ENCODE data around the gene UBC.
A peak's percentile ranks its signal among the peaks of the same experiment; 100 is the strongest.
"Not testable (repeated sequence)": the region's sequence is repeated elsewhere in the genome, so short reads cannot be mapped to it uniquely, and the experiment has no call there.

UBC gene

GRCh38 chr12:124913474-124914391, 717 bp downstream of the UBC start:
- Histone ChIP-seq H4K20me1 (peaks cover 52 to 55% (median 54%) of the 10 kb centered on the region in 11 experiments), H3K27me3 (no peaks in the 10 kb centered on the region), H3K27ac (peak overlapping the region; percentile 99 to 100 (median 100)), H3K36me3 (peaks cover 31 to 39% (median 34%) of the 10 kb centered on the region in 11 experiments), H3K4me2 (peak overlapping the region; percentile 85 to 97 (median 93)), H3K4me1 (peaks cover 44 to 66% (median 56%) of the 10 kb centered on the region in 10 experiments), H3K4me3 (peak overlapping the region; percentile 76 to 99 (median 92)), H3K9me3 (replicated peaks in 1 of 11) (no peaks in the 10 kb centered on the region), H3K9ac (peak overlapping the region; percentile 97 to 100 (median 99))
- TF ChIP-seq Cebpa-rat (IDR thresholded peaks at IDR 0.05): no peak

DNA sequence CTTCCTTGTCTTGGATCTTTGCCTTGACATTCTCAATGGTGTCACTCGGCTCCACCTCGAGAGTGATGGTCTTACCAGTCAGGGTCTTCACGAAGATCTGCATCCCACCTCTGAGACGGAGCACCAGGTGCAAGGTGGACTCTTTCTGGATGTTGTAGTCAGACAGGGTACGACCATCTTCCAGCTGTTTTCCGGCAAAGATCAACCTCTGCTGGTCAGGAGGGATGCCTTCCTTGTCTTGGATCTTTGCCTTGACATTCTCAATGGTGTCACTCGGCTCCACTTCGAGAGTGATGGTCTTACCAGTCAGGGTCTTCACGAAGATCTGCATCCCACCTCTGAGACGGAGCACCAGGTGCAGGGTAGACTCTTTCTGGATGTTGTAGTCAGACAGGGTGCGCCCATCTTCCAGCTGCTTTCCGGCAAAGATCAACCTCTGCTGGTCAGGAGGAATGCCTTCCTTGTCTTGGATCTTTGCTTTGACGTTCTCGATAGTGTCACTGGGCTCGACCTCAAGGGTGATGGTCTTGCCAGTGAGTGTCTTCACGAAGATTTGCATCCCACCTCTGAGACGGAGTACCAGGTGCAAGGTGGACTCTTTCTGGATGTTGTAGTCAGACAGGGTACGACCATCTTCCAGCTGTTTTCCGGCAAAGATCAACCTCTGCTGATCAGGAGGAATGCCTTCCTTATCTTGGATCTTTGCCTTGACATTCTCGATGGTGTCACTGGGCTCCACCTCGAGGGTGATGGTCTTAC, 1.7 kb downstream of the UBC start:
- peak overlapping the region; percentile 85 to 97 (median 93) for H3K4me2 ChIP-seq
- H3K4me3 ChIP-seq: peak overlapping the region; percentile 76 to 99 (median 92)
- H3K9me3 ChIP-seq (replicated peaks in 1 of 11); H3K27me3 ChIP-seq: not testable (repeated sequence)
- H3K36me3 ChIP-seq: peaks cover 31 to 39% (median 34%) of the 10 kb centered on the region in 11 experiments
- peak overlapping the region in 10 of 11 experiments; percentile 97 to 100 (median 99); a peak in 16 of 22 replicates for H3K9ac ChIP-seq
- H3K27ac ChIP-seq: peak overlapping the region in 1 of 11 experiments; percentile 100; a peak in 1 of 22 replicates
- H3K4me1 ChIP-seq: peaks cover 35 to 56% (median 46%) of the 10 kb centered on the region in 10 experiments
- peaks cover 56 to 65% (median 62%) of the 10 kb centered on the region in 11 experiments for H4K20me1 ChIP-seq

DNA sequence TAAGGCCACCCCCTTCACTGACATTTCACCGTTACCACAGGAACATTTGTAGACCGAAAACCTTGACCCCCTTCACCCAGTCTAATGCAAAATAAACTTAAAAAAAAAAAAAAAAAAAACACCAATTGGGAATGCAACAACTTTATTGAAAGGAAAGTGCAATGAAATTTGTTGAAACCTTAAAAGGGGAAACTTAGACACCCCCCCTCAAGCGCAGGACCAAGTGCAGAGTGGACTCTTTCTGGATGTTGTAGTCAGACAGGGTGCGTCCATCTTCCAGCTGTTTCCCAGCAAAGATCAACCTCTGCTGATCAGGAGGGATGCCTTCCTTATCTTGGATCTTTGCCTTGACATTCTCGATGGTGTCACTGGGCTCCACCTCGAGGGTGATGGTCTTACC, 2.9 kb downstream of the UBC start:
- H3K9me3 ChIP-seq (replicated peaks in 1 of 11); H3K27ac ChIP-seq; H3K27me3 ChIP-seq: not testable (repeated sequence)
- Histone ChIP-seq H3K4me3 (peak overlapping the region in 9 of 10 experiments; percentile 4 to 54 (median 37); a peak in 14 of 20 replicates), H3K4me2 (peak overlapping the region; percentile 34 to 96 (median 62)), H3K36me3 (peaks cover 31 to 39% (median 34%) of the 10 kb centered on the region in 11 experiments), H3K9ac (peak overlapping the region in 7 of 11 experiments; percentile 5 to 71 (median 40); a peak in 7 of 22 replicates), H3K4me1 (peaks cover 31 to 51% (median 43%) of the 10 kb centered on the region in 10 experiments), H4K20me1 (peaks cover 56 to 70% (median 63%) of the 10 kb centered on the region in 11 experiments)

GRCh38 chr12:124910561-124911478, 3.6 kb downstream of the UBC start:
- H4K20me1 ChIP-seq: peaks cover 56 to 70% (median 63%) of the 10 kb centered on the region in 11 experiments
- H3K27ac ChIP-seq: no peak overlapping the region
- no peaks in the 10 kb centered on the region for H3K9me3 ChIP-seq (replicated peaks in 1 of 11)
- H3K4me1 ChIP-seq: peaks cover 32 to 51% (median 41%) of the 10 kb centered on the region in 10 experiments
- no peak for TF ChIP-seq Cebpa-rat (IDR thresholded peaks at IDR 0.05)
- H3K36me3 ChIP-seq: peaks cover 31 to 39% (median 34%) of the 10 kb centered on the region in 11 experiments
- peak overlapping the region in 7 of 11 experiments; percentile 5 to 71 (median 40); a peak in 7 of 22 replicates for H3K9ac ChIP-seq
- peak overlapping the region; percentile 4 to 54 (median 31); a peak in 15 of 20 replicates for H3K4me3 ChIP-seq
- peak overlapping the region; percentile 34 to 96 (median 62) for H3K4me2 ChIP-seq
- no peaks in the 10 kb centered on the region for H3K27me3 ChIP-seq

DNA sequence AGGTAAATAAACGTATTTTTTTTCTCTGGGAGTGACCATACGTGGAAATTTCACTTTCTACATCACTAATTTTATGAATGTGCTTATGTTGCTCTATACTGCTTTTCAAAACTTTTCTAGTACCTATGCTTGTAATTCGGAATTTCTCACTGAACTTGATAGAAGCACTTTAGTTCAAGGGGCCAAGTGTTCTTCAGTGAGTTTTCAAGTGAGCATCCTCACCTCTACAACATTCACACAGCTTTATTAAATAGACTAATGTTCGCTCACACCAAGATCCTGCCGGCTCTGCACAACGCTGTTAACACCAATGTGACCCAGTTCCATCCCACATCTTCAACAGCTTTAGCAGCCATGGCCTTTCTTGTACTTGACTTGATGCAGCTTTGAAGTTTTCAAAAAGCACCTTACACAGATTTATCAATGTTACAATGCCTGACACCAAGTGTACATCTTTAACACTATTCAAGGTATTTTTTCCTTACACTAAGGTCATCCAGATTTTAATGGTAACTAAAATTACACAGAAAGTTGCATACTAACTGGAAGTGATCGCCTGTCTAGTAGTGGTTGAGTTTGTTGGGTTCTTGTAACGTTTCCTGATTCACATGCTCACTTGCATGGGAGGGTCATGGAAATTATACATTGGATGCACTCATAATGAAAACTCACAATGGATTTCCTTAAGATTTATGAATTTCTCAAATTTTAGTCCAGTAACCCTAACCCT, 4.5 kb downstream of the UBC start:
- Histone ChIP-seq H3K27me3 (no peaks in the 10 kb centered on the region), H3K4me3 (peak overlapping the region in 3 of 10 experiments; percentile 24 to 54 (median 52); a peak in 2 of 20 replicates), H3K9ac (peak overlapping the region in 2 of 11 experiments; percentile 52 to 71; a peak in 2 of 22 replicates), H4K20me1 (peaks cover 59 to 70% (median 63%) of the 10 kb centered on the region in 11 experiments), H3K27ac (no peak overlapping the region), H3K36me3 (peaks cover 31 to 39% (median 34%) of the 10 kb centered on the region in 11 experiments), H3K4me2 (peak overlapping the region in 9 of 11 experiments; percentile 34 to 96 (median 62); a peak in 11 of 22 replicates), H3K9me3 (replicated peaks in 1 of 11) (no peaks in the 10 kb centered on the region), H3K4me1 (peaks cover 30 to 50% (median 39%) of the 10 kb centered on the region in 10 experiments)
- no peak for TF ChIP-seq Cebpa-rat (IDR thresholded peaks at IDR 0.05)

- Histone ChIP-seq H3K27ac (no peak overlapping the region), H3K9ac (no peak overlapping the region), H3K4me2 (peak overlapping the region in 7 of 11 experiments; percentile 4 to 38 (median 20); a peak in 7 of 22 replicates), H3K4me1 (peaks cover 28 to 65% (median 45%) of the 10 kb centered on the region in 10 experiments), H3K27me3 (no peaks in the 10 kb centered on the region), H4K20me1 (peaks cover 35 to 47% (median 39%) of the 10 kb centered on the region in 11 experiments), H3K9me3 (replicated peaks in 1 of 11) (no peaks in the 10 kb centered on the region), H3K36me3 (peaks cover 14 to 21% (median 17%) of the 10 kb centered on the region in 11 experiments), H3K4me3 (no peak overlapping the region)
- TF ChIP-seq Cebpa-rat (IDR thresholded peaks at IDR 0.05): no peak
Measured at GRCh38 chr12:124906606-124907261, 7.7 kb downstream of the UBC start.
